Psoas muscle (tissue), 8 donors: ENCODE data around the gene SORT1. TPM values are rescaled to one million over a fixed set of nuclear protein-coding genes. Genes with fewer than 3 reads are reported as not detected.
"Not testable (repeated sequence)": the region's sequence is repeated elsewhere in the genome, so short reads cannot be mapped to it uniquely, and the experiment has no call there.

Experiments
- ATAC-seq, 4 donors: fragments of 200-7000 bp; cut with Tn5 transposase; one replicate each; pipeline ENCODE4 v1.9.1; 2020; ENCODE audit warnings: moderate library complexity in 3 of 4, mild to moderate bottlenecking in 2 of 4
- DNase-seq, 2 donors: peaks; one replicate each; pipeline ENCODE4 v3.0.0-alpha.2; 2020
- H3K27ac ChIP-seq: fragments of 200-600 bp; one replicate; pipeline ENCODE4 v1.8.0; 2022
- H3K27me3 ChIP-seq, 3 donors: fragments of 200-600 bp in 1 of 3; one replicate each; pipeline versions ENCODE4 v1.6.1 to v1.8.0; 2013 to 2022; ENCODE audit warnings: low read length in 2 of 3, mild to moderate bottlenecking in 2 of 3, moderate library complexity in 1 of 3; ENCODE audit not compliant: insufficient read depth in 3 of 3
- H3K36me3 ChIP-seq, 2 donors: fragments of 200-600 bp in 1 of 2; one replicate each; pipeline versions ENCODE4 v1.6.1 to v1.8.0; 2013 to 2022; ENCODE audit warnings: low read depth in 1 of 2, mild to moderate bottlenecking in 1 of 2, moderate library complexity in 1 of 2; ENCODE audit not compliant: insufficient read depth in 1 of 2
- H3K4me1 ChIP-seq: fragments of 200-600 bp; one replicate; pipeline ENCODE4 v1.8.0; 2022
- H3K4me3 ChIP-seq: fragments of 200-600 bp; one replicate; pipeline ENCODE4 v1.8.0; 2022; ENCODE audit warnings: mild to moderate bottlenecking
- H3K9me3 ChIP-seq: fragments of 200-600 bp; one replicate; pipeline ENCODE4 v1.8.0; 2022
- CTCF ChIP-seq: fragments of 200-600 bp; IDR thresholded peaks from one replicate; pipeline ENCODE4 v1.8.0; 2022; ENCODE audit warnings: antibody characterized with exemption
- WGBS, 3 donors: extraction: QIAGEN DNeasy Blood & Tissue Kit; methylation state at CpG; one replicate each; pipeline versions ENCODE4 v1.1.6 to v1.1.7; 2013; 5-methylcytosine and 5-hydroxymethylcytosine counted together
- intact Hi-C, 2 donors: fragments of 100-400 bp; cut with DNase I; formaldehyde crosslinking; loops; one replicate each; pipeline versions ENCODE4 v1.11.0 to v1.14.2; 2022
- polyA plus RNA-seq, 3 donors: library from polyadenylated mRNA; stranded (reverse); fragments of 200-250 nt; gene quantifications; one replicate each; pipeline ENCODE4 v1.2.3, GENCODE V29; 2013
- total RNA-seq, 4 donors: library from RNA; stranded (reverse); fragmentation: NEBNext Ultra II Directional in 2 of 4; extraction: Animal tissue kit (Norgen Biotek cat#: 25700) in 2 of 4; gene quantifications; one replicate each; pipeline versions ENCODE4 v1.2.1 to v1.2.4, GENCODE V29; 2021 to 2023
- donor health status: healthy with polysubstance abuse.
- donor health status: DM: no; HTN: no; CAD: no; lungs with moderate emphysema.
- donor health status: Bipolar disorder and iron deficiency.
- donor health status: healthy.
- donor health status: DM: yes; HTN: yes; CAD: no.
- donor health status: DM: no; HTN: no; CAD: no.
- donor health status: DM: no; HTN: no; CAD: no.
- donor health status: DM: yes; HTN: yes; CAD: no.

Gene SORT1
- total and polyA plus RNA-seq, 7 donors = 15.8 to 363 (median 131) TPM

- Histone ChIP-seq H3K4me3 (no peak overlapping the region), H3K36me3 (peaks cover 0 to 2% of the 10 kb centered on the region in 2 donors), H3K9me3 (no peaks in the 10 kb centered on the region), H3K27me3 (no peaks in the 10 kb centered on the region), H3K27ac (peak overlapping the region; percentile 97), H3K4me1 (peaks cover 59% of the 10 kb centered on the region)
- DNase-seq (no peak), ATAC-seq (peak in 2 of 4 donors; percentile 18 to 30)
- intact Hi-C loops = no loop called here
- 36 to 77% (median 40%) methylated on average over 3 of the region's 3 CpGs for whole genome bisulfite sequencing, 3 donors
- TF ChIP-seq CTCF = no peak
These were observed 18.3 kb downstream of the SORT1 start for GRCh38 chr1:109379422-109379821.

- H3K27ac ChIP-seq = peak overlapping the region; percentile 97
- intact Hi-C loops = no loop called here
- DNase-seq (no peak), ATAC-seq (no peak)
- no peak for TF ChIP-seq CTCF
- peaks cover 0 to 2% of the 10 kb centered on the region in 2 donors for H3K36me3 ChIP-seq
- no peaks in the 10 kb centered on the region for H3K27me3 ChIP-seq
- H3K4me1 ChIP-seq = peaks cover 54% of the 10 kb centered on the region
- H3K4me3 ChIP-seq = no peak overlapping the region
- 95 to 97% (median 95%) methylated on average over 4 of the region's 4 CpGs for WGBS, 3 donors
- H3K9me3 ChIP-seq = no peaks in the 10 kb centered on the region
These were observed 20.0 kb downstream of the SORT1 start for GRCh38 chr1:109377698-109378097.

GRCh38 chr1:109373696-109374095, 24.0 kb downstream of the SORT1 start:
- H3K27me3 ChIP-seq, H3K36me3 ChIP-seq, DNase-seq, ATAC-seq, H3K9me3 ChIP-seq, intact Hi-C loops, H3K4me3 ChIP-seq: not testable (repeated sequence)
- Histone ChIP-seq H3K4me1 (peaks cover 51% of the 10 kb centered on the region), H3K27ac (peak overlapping the region; percentile 97)
- WGBS, 3 donors = 95 to 100% (median 98%) methylated on average over 2 of the region's 2 CpGs

- no peak for DNase-seq
- TF ChIP-seq CTCF = no peak
- Histone ChIP-seq H3K36me3 (peaks cover 0 to 2% of the 10 kb centered on the region in 2 donors), H3K27me3 (no peaks in the 10 kb centered on the region), H3K27ac (peak overlapping the region; percentile 97), H3K9me3 (no peaks in the 10 kb centered on the region), H3K4me3 (no peak overlapping the region), H3K4me1 (peaks cover 49% of the 10 kb centered on the region)
- intact Hi-C loops = no loop called here
- WGBS, 3 donors = 45 to 57% (median 50%) methylated on average over 5 of the region's 5 CpGs
- no peak for ATAC-seq
These were observed 24.6 kb downstream of the SORT1 start for GRCh38 chr1:109373126-109373525.

GRCh38 chr1:109372281-109372680, 25.4 kb downstream of the SORT1 start:
- peaks cover 2 to 7% of the 10 kb centered on the region in 2 donors for H3K36me3 ChIP-seq
- H3K27me3 ChIP-seq = no peaks in the 10 kb centered on the region
- no peaks in the 10 kb centered on the region for H3K9me3 ChIP-seq
- peaks cover 43% of the 10 kb centered on the region for H3K4me1 ChIP-seq
- intact Hi-C loops = no loop called here
- DNase-seq (no peak), ATAC-seq (no peak)
- H3K27ac ChIP-seq = peak overlapping the region; percentile 97
- H3K4me3 ChIP-seq = no peak overlapping the region
- no peak for TF ChIP-seq CTCF
- WGBS, 3 donors = 93 to 95% (median 93%) methylated on average over 6 of the region's 6 CpGs
